Left lung (tissue), 10 donors: ENCODE data around the gene THEMIS2. TPM values are rescaled to one million over a fixed set of nuclear protein-coding genes. Genes with fewer than 3 reads are reported as not detected.
A peak's percentile ranks its signal among the peaks of the same experiment; 100 is the strongest.
"Not testable (repeated sequence)": the region's sequence is repeated elsewhere in the genome, so short reads cannot be mapped to it uniquely, and the experiment has no call there.

Experiments used
- ATAC-seq: fragments of 200-7000 bp; cut with Tn5 transposase; one replicate; pipeline ENCODE4 v1.9.1; 2020; ENCODE audit warnings: moderate library complexity
- DNase-seq, 4 donors: peaks; one replicate each; pipeline ENCODE4 v3.0.0-alpha.2; 2013 to 2020
- H3K27ac ChIP-seq, 2 donors: fragments of 200-600 bp; sonication (generic) in 1 of 2; one replicate each; pipeline versions ENCODE4 v1.5.0 to v1.8.0; 2020 to 2021
- H3K27me3 ChIP-seq, 2 donors: fragments of 200-600 bp; sonication (generic) in 1 of 2; one replicate each; pipeline versions ENCODE4 v1.5.0 to v1.8.0; 2020 to 2021
- H3K36me3 ChIP-seq, 2 donors: fragments of 200-600 bp; sonication (generic) in 1 of 2; one replicate each; pipeline versions ENCODE4 v1.5.0 to v1.8.0; 2020 to 2021
- H3K4me1 ChIP-seq, 2 donors: fragments of 200-600 bp; one replicate each; pipeline ENCODE4 v1.8.0; 2021
- H3K4me3 ChIP-seq, 2 donors: fragments of 200-600 bp; sonication (generic) in 1 of 2; one replicate each; pipeline versions ENCODE4 v1.5.0 to v1.8.0; 2020 to 2021; ENCODE audit warnings: mild to moderate bottlenecking in 1 of 2
- H3K9me3 ChIP-seq, 2 donors: fragments of 200-600 bp; sonication (generic) in 1 of 2; one replicate each; pipeline versions ENCODE4 v1.5.0 to v1.8.0; 2020 to 2021
- CTCF ChIP-seq, 2 donors: fragments of 200-600 bp; sonication (generic) in 1 of 2; IDR thresholded peaks; one replicate each; pipeline versions ENCODE4 v1.5.0 to v1.8.0; 2021; ENCODE audit warnings: antibody characterized with exemption in 2 of 2
- intact Hi-C, 2 donors: fragments of 100-400 bp; cut with DNase I; formaldehyde crosslinking; loops; one replicate each; pipeline versions ENCODE4 v1.11.2 to v1.14.2; 2022
- polyA plus RNA-seq, 6 donors: library from polyadenylated mRNA; unstranded; fragments of 120-200 nt; gene quantifications; one replicate each; pipeline ENCODE4 v1.2.1, GENCODE V29; 2013; ENCODE audit not compliant: insufficient read length in 6 of 6
- total RNA-seq, 2 donors: library from RNA; stranded (reverse); fragmentation: NEBNext Ultra II Directional; extraction: Animal tissue kit (Norgen Biotek cat#: 25700); gene quantifications; one replicate each; pipeline ENCODE4 v1.2.1, GENCODE V29; 2021
- donor health status: DM: no; HTN: yes; CAD: no.
- donor health status: DM: no; HTN: no; CAD: no.

THEMIS2 gene
- total and polyA plus RNA-seq, 8 donors: 5.7 to 110 (median 7.1) TPM

- Histone ChIP-seq H3K27ac (peak overlapping the region in 1 of 2 donors; percentile 90), H3K36me3 (no peaks in the 10 kb centered on the region), H3K4me1 (peaks cover 0 to 49% of the 10 kb centered on the region in 2 donors), H3K9me3 (no peaks in the 10 kb centered on the region), H3K4me3 (no peak overlapping the region), H3K27me3 (no peaks in the 10 kb centered on the region)
- intact Hi-C loops: no loop called here
- ATAC-seq (no peak), DNase-seq (peak in 1 of 4 donors; percentile 78)
- TF ChIP-seq CTCF (IDR thresholded peaks at IDR 0.05): no peak
Measured at GRCh38 chr1:27868932-27869718, 3.2 kb upstream of the THEMIS2 start.

GRCh38 chr1:27869719-27870085 lies 2.6 kb upstream of the THEMIS2 start:
- intact Hi-C loops: no loop called here
- H3K27ac ChIP-seq: peak overlapping the region in 1 of 2 donors; percentile 90
- no peaks in the 10 kb centered on the region for H3K27me3 ChIP-seq
- ATAC-seq (no peak), DNase-seq (no peak)
- no peak overlapping the region for H3K4me3 ChIP-seq
- no peaks in the 10 kb centered on the region for H3K9me3 ChIP-seq
- H3K36me3 ChIP-seq: no peaks in the 10 kb centered on the region
- no peak for TF ChIP-seq CTCF (IDR thresholded peaks at IDR 0.05)
- peaks cover 0 to 43% of the 10 kb centered on the region in 2 donors for H3K4me1 ChIP-seq

GRCh38 chr1:27871076-27871475 lies 1.3 kb upstream of the THEMIS2 start:
- intact Hi-C loops, H3K9me3 ChIP-seq, H3K27ac ChIP-seq: not testable (repeated sequence)

GRCh38 chr1:27872802-27873551 lies 633 bp downstream of the THEMIS2 start:
- peak overlapping the region; percentile 81 to 92 for H3K27ac ChIP-seq
- peaks cover 0 to 65% of the 10 kb centered on the region in 2 donors for H3K4me1 ChIP-seq
- intact Hi-C loops: no loop called here
- ATAC-seq (peak; percentile 30), DNase-seq (peak in 1 of 4 donors; percentile 80)
- TF ChIP-seq CTCF (IDR thresholded peaks at IDR 0.05): no peak
- no peaks in the 10 kb centered on the region for H3K9me3 ChIP-seq
- peak overlapping the region; percentile 49 to 63 for H3K4me3 ChIP-seq
- H3K27me3 ChIP-seq: no peaks in the 10 kb centered on the region
- H3K36me3 ChIP-seq: peaks cover 0 to 20% of the 10 kb centered on the region in 2 donors

More at GRCh38 chr1:27871076-27871475, 1.3 kb upstream of the THEMIS2 start:
- not testable (repeated sequence) for H3K27me3 ChIP-seq, H3K36me3 ChIP-seq, DNase-seq, H3K4me3 ChIP-seq, ATAC-seq
- peaks cover 0 to 49% of the 10 kb centered on the region in 2 donors for H3K4me1 ChIP-seq

GRCh38 chr1:27873671-27874384 lies 1.5 kb downstream of the THEMIS2 start:
- Histone ChIP-seq H3K4me3 (peak overlapping the region; percentile 49 to 63), H3K4me1 (peaks cover 0 to 65% of the 10 kb centered on the region in 2 donors), H3K27ac (peak overlapping the region; percentile 81 to 92), H3K27me3 (no peaks in the 10 kb centered on the region), H3K36me3 (peaks cover 0 to 29% of the 10 kb centered on the region in 2 donors), H3K9me3 (no peaks in the 10 kb centered on the region)
- DNase-seq (peak in 3 of 4 donors; percentile 19 to 82 (median 73)), ATAC-seq (peak; percentile 21)
- no peak for TF ChIP-seq CTCF (IDR thresholded peaks at IDR 0.05)
- intact Hi-C loops: no loop called here
